ENCODE measurements around the gene KAZN. TPM values are rescaled to one million over a fixed set of nuclear protein-coding genes. Genes with fewer than 3 reads are reported as not detected.

The KAZN gene
- polyA plus RNA-seq, 1 experiment, result 5.5 TPM

GRCh38 chr1:14743368-14743767 is 144.9 kb downstream of the KAZN start:
- POLR2A ChIA-PET, result no interaction called here
- no peak for TF ChIP-seq CTCF (IDR thresholded peaks at IDR 0.05; ENCODE audit: insufficient read depth, low read depth, low read length)

GRCh38 chr1:14745001-14745720 is 146.7 kb downstream of the KAZN start:
- no peak for TF ChIP-seq CTCF (IDR thresholded peaks at IDR 0.05; ENCODE audit: insufficient read depth, low read depth, low read length)
- no peaks in the 10 kb centered on the region for H3K36me3 ChIP-seq (ENCODE audit: control insufficient read depth, insufficient read depth, low read length)
- no peak overlapping the region for H3K4me3 ChIP-seq (ENCODE audit: low read depth, low read length)
- no peak for DNase-seq (ENCODE audit: low read depth)
- CTCF ChIA-PET, result interaction anchor here (1.3 kb wide), 1 partner anchor 12 kb away, joined by 3 read pairs; no protein-coding TSS in a partner anchor
- no peaks in the 10 kb centered on the region for H3K27me3 ChIP-seq (ENCODE audit: control insufficient read depth, insufficient read depth, low read length)
- POLR2A ChIA-PET, result no interaction called here

More at GRCh38 chr1:14743368-14743767, 144.9 kb downstream of the KAZN start:
- CTCF ChIA-PET, result no interaction called here
- no peak for DNase-seq (ENCODE audit: low read depth)
- Histone ChIP-seq H3K27me3 (ENCODE audit: control insufficient read depth, insufficient read depth, low read length) (no peaks in the 10 kb centered on the region), H3K4me3 (ENCODE audit: low read depth, low read length) (no peak overlapping the region), H3K36me3 (ENCODE audit: control insufficient read depth, insufficient read depth, low read length) (no peaks in the 10 kb centered on the region)

- no peak for TF ChIP-seq CTCF (IDR thresholded peaks at IDR 0.05; ENCODE audit: insufficient read depth, low read depth, low read length)
- CTCF ChIA-PET, result interaction anchor here (1.3 kb wide), 1 partner anchor 11 kb away, joined by 3 read pairs; no protein-coding TSS in a partner anchor
- DNase-seq (ENCODE audit: low read depth), result no peak
These were observed 147.3 kb downstream of the KAZN start for GRCh38 chr1:14745789-14746188.

GRCh38 chr1:14746393-14746792 is 147.9 kb downstream of the KAZN start:
- Histone ChIP-seq H3K27me3 (ENCODE audit: control insufficient read depth, insufficient read depth, low read length) (no peaks in the 10 kb centered on the region), H3K36me3 (ENCODE audit: control insufficient read depth, insufficient read depth, low read length) (no peaks in the 10 kb centered on the region), H3K4me3 (ENCODE audit: low read depth, low read length) (no peak overlapping the region)
- DNase-seq (ENCODE audit: low read depth), result no peak
- TF ChIP-seq CTCF (IDR thresholded peaks at IDR 0.05; ENCODE audit: insufficient read depth, low read depth, low read length), result no peak
- ChIA-PET CTCF (interaction anchor here (0.8 to 1.3 kb wide), 2 partner anchors 11 to 22 kb away, joined by 3 read pairs; no protein-coding TSS in a partner anchor), POLR2A (interaction anchor here (0.7 kb wide), 1 partner anchor 12 kb away, joined by 3 read pairs; no protein-coding TSS in a partner anchor)

More at GRCh38 chr1:14745789-14746188, 147.3 kb downstream of the KAZN start:
- POLR2A ChIA-PET, result no interaction called here
- H3K4me3 ChIP-seq (ENCODE audit: low read depth, low read length), result no peak overlapping the region
- H3K27me3 ChIP-seq (ENCODE audit: control insufficient read depth, insufficient read depth, low read length), result no peaks in the 10 kb centered on the region
- H3K36me3 ChIP-seq (ENCODE audit: control insufficient read depth, insufficient read depth, low read length), result no peaks in the 10 kb centered on the region

GRCh38 chr1:14748151-14748550 is 149.7 kb downstream of the KAZN start:
- Histone ChIP-seq H3K4me3 (ENCODE audit: low read depth, low read length) (no peak overlapping the region), H3K27me3 (ENCODE audit: control insufficient read depth, insufficient read depth, low read length) (no peaks in the 10 kb centered on the region), H3K36me3 (ENCODE audit: control insufficient read depth, insufficient read depth, low read length) (no peaks in the 10 kb centered on the region)
- POLR2A ChIA-PET, result no interaction called here
- no peak for TF ChIP-seq CTCF (IDR thresholded peaks at IDR 0.05; ENCODE audit: insufficient read depth, low read depth, low read length)
- CTCF ChIA-PET, result no interaction called here
- no peak for DNase-seq (ENCODE audit: low read depth)

All from BJ (cell line).